ENCODE data around the gene PMF1.

- TF ChIP-seq CTCF (IDR thresholded peaks at IDR 0.05), result no peak
- TF ChIP-seq POLR2AphosphoS5 (IDR thresholded peaks at IDR 0.05), result no peak
- no peak for TF ChIP-seq POLR2A (IDR thresholded peaks at IDR 0.05)
Observed at GRCh38 chr1:156198831-156199349, 13.9 kb upstream of the PMF1 start.

All from prostate gland (tissue), 2 donors.